HEK293T (cell line): ENCODE results near the gene ME1.

Source experiments
- CTCF ChIA-PET: fragments of 350-600 bp; formaldehyde crosslinking; extraction: SDS; loops from one replicate; lab custom pipeline; 2021; ENCODE audit warnings: antibody characterized with exemption, inconsistent platforms; lab: Yijun Ruan, JAX
- POLR2A ChIA-PET: fragments of 350-600 bp; formaldehyde crosslinking; extraction: SDS; loops from one replicate; lab custom pipeline; 2020; ENCODE audit warnings: antibody characterized with exemption, inconsistent platforms; lab: Yijun Ruan, JAX
- DNase-seq: peaks from one replicate; pipeline ENCODE4 v3.0.0; 2012; ENCODE audit warnings: mixed read lengths; ENCODE audit errors: extremely low spot score
- ARNT ChIP-seq: fragments of 450-650 bp; IDR thresholded peaks from 2 replicates; pipeline ENCODE4 v1.6.1; 2017; ENCODE audit warnings: mild to moderate bottlenecking
- BHLHE40 ChIP-seq: fragments of 450-650 bp; IDR thresholded peaks from 2 replicates; pipeline ENCODE4 v1.6.1; 2016; ENCODE audit warnings: mild to moderate bottlenecking, moderate library complexity, borderline replicate concordance
- CTBP1 ChIP-seq: fragments of 450-650 bp; IDR thresholded peaks from 2 replicates; pipeline ENCODE4 v1.6.1; 2016; ENCODE audit warnings: borderline replicate concordance
- ELF4 ChIP-seq: fragments of 450-650 bp; IDR thresholded peaks from 2 replicates; pipeline ENCODE4 v1.6.1; 2017; ENCODE audit warnings: antibody characterized with exemption
- FOXA1 ChIP-seq: fragments of 450-650 bp; IDR thresholded peaks from 2 replicates; pipeline ENCODE4 v1.6.1; 2016; ENCODE audit warnings: mild to moderate bottlenecking
- FOXK2 ChIP-seq: fragments of 450-650 bp; IDR thresholded peaks from 2 replicates; pipeline ENCODE4 v1.6.1; 2016; ENCODE audit warnings: mild to moderate bottlenecking
- FOXM1 ChIP-seq: fragments of 450-650 bp; IDR thresholded peaks from 2 replicates; pipeline ENCODE4 v1.6.1; 2017; ENCODE audit warnings: mild to moderate bottlenecking, borderline replicate concordance
- HDGF ChIP-seq: fragments of 450-650 bp; IDR thresholded peaks from 2 replicates; pipeline ENCODE4 v1.6.1; 2017; ENCODE audit warnings: antibody characterized with exemption, borderline replicate concordance
- L3MBTL2 ChIP-seq: fragments of 450-650 bp; conservative IDR thresholded peaks from 2 replicates; pipeline ENCODE4 v1.6.1; 2016; ENCODE audit warnings: mild to moderate bottlenecking
- LEF1 ChIP-seq: fragments of 450-650 bp; IDR thresholded peaks from 2 replicates; pipeline ENCODE4 v1.6.1; 2017; ENCODE audit warnings: mild to moderate bottlenecking, borderline replicate concordance
- NFRKB ChIP-seq: fragments of 450-650 bp; IDR thresholded peaks from 2 replicates; pipeline ENCODE4 v1.6.1; 2016; ENCODE audit warnings: mild to moderate bottlenecking, moderate library complexity
- PKNOX1 ChIP-seq: fragments of 450-650 bp; IDR thresholded peaks from 2 replicates; pipeline ENCODE4 v1.6.1; 2016
- SP1 ChIP-seq: fragments of 450-650 bp; IDR thresholded peaks from 2 replicates; pipeline ENCODE4 v1.6.1; 2017
- SUZ12 ChIP-seq: fragments of 450-650 bp; IDR thresholded peaks from 2 replicates; pipeline ENCODE4 v1.6.1; 2016; ENCODE audit warnings: mild to moderate bottlenecking
- TARDBP ChIP-seq: fragments of 450-650 bp; IDR thresholded peaks from 2 replicates; pipeline ENCODE4 v1.6.1; 2016
- ZNF384 ChIP-seq: fragments of 450-650 bp; IDR thresholded peaks from 2 replicates; pipeline ENCODE4 v1.6.1; 2016

Gene ME1

GRCh38 chr6:83429269-83429668 lies 1.6 kb downstream of the ME1 start:
- POLR2A ChIA-PET = no interaction called here
- no peak for DNase-seq
- CTCF ChIA-PET = no interaction called here
- TF ChIP-seq HDGF (no peak), PKNOX1 (peak; percentile 71)

- no peak for TF ChIP-seq LEF1
- TF ChIP-seq ELF4 = no peak
- no peak for TF ChIP-seq HDGF
- no peak for TF ChIP-seq ZNF384
- TF ChIP-seq FOXK2 = no peak
- no peak for TF ChIP-seq FOXA1
- TF ChIP-seq SUZ12 = no peak
- TF ChIP-seq FOXM1 = no peak
- no peak for TF ChIP-seq L3MBTL2
- TF ChIP-seq SP1 = no peak
- no peak for DNase-seq
- ChIA-PET POLR2A (no interaction called here), CTCF (no interaction called here)
Measured at GRCh38 chr6:83424392-83425018, 6.3 kb downstream of the ME1 start.

GRCh38 chr6:83417880-83418663 lies 12.8 kb downstream of the ME1 start:
- TF ChIP-seq PKNOX1 (no peak), TARDBP (no peak), FOXA1 (no peak), NFRKB (no peak), CTBP1 (no peak), SP1 (no peak), FOXK2 (no peak), ARNT (no peak)
- peak; percentile 44 for DNase-seq
- ChIA-PET POLR2A (no interaction called here), CTCF (interaction anchor here (0.7 to 5.8 kb wide), 4 partner anchors 86 to 118 kb away, joined by 3 to 47 read pairs (median 4); partner anchors contain the start of gene PRSS35)

- POLR2A ChIA-PET = no interaction called here
- no peak for TF ChIP-seq ARNT
- TF ChIP-seq ELF4 = no peak
- TF ChIP-seq TARDBP = no peak
- TF ChIP-seq BHLHE40 = no peak
- TF ChIP-seq FOXM1 = no peak
- no peak for TF ChIP-seq CTBP1
- no peak for TF ChIP-seq SP1
- no peak for TF ChIP-seq HDGF
- no peak for DNase-seq
- CTCF ChIA-PET = no interaction called here
Measured at GRCh38 chr6:83413068-83413467, 17.8 kb downstream of the ME1 start.

GRCh38 chr6:83411731-83412130 lies 19.1 kb downstream of the ME1 start:
- POLR2A ChIA-PET = no interaction called here
- CTCF ChIA-PET = no interaction called here
- DNase-seq = no peak
- TF ChIP-seq FOXA1 = no peak
- no peak for TF ChIP-seq ARNT
- no peak for TF ChIP-seq BHLHE40
- TF ChIP-seq PKNOX1 = no peak
- no peak for TF ChIP-seq TARDBP
- TF ChIP-seq ELF4 = no peak
- no peak for TF ChIP-seq FOXM1

GRCh38 chr6:83403191-83403590 lies 27.7 kb downstream of the ME1 start:
- no peak for DNase-seq
- CTCF ChIA-PET = no interaction called here
- TF ChIP-seq TARDBP = no peak
- no peak for TF ChIP-seq L3MBTL2
- no peak for TF ChIP-seq FOXA1
- TF ChIP-seq ZNF384 = no peak
- no peak for TF ChIP-seq BHLHE40
- no peak for TF ChIP-seq FOXK2
- POLR2A ChIA-PET = no interaction called here

GRCh38 chr6:83389606-83390005 lies 41.2 kb downstream of the ME1 start:
- POLR2A ChIA-PET = no interaction called here
- TF ChIP-seq FOXA1 (no peak), LEF1 (no peak), FOXK2 (no peak), ARNT (no peak), TARDBP (no peak), NFRKB (no peak), L3MBTL2 (no peak), CTBP1 (no peak), ZNF384 (no peak), FOXM1 (no peak), HDGF (no peak)
- no peak for DNase-seq
- CTCF ChIA-PET = no interaction called here
